Measurements from ENCODE around the gene PLCG2. TPM values are rescaled to one million over a fixed set of nuclear protein-coding genes. Genes with fewer than 3 reads are reported as not detected.

PLCG2 gene
- total RNA-seq, 1 donor = 0.43 TPM

DNA sequence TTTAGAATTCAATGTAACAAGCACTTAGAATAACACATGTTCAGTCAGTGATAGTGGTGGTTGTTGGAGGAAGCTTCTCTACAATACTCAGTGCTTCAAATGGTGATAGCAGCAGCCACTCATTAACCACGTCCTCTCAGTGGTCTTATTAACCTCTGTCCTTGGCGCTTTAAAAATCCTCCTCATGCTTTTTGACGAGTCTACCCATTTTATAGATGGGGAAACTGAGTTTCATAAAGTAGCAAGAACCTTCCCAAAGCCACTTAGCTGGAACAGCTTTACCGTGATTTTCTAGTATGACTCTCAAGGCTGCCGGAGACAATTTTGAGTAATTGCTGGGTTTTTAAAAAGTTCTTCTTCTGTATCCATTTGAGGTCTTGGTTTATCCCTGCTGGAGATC lies 47.4 kb downstream of the PLCG2 start:
- no peak for DNase-seq (ENCODE audit: low read depth)
- TF ChIP-seq, protein P1, sequence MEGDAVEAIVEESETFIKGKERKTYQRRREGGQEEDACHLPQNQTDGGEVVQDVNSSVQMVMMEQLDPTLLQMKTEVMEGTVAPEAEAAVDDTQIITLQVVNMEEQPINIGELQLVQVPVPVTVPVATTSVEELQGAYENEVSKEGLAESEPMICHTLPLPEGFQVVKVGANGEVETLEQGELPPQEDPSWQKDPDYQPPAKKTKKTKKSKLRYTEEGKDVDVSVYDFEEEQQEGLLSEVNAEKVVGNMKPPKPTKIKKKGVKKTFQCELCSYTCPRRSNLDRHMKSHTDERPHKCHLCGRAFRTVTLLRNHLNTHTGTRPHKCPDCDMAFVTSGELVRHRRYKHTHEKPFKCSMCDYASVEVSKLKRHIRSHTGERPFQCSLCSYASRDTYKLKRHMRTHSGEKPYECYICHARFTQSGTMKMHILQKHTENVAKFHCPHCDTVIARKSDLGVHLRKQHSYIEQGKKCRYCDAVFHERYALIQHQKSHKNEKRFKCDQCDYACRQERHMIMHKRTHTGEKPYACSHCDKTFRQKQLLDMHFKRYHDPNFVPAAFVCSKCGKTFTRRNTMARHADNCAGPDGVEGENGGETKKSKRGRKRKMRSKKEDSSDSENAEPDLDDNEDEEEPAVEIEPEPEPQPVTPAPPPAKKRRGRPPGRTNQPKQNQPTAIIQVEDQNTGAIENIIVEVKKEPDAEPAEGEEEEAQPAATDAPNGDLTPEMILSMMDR (IDR thresholded peaks at IDR 0.05; ENCODE audit: insufficient read depth, low read depth, low read length) = no peak
- H3K4me3 ChIP-seq (ENCODE audit: low read depth, low read length) = no peak overlapping the region

GRCh38 chr16:81830845-81831540 lies 51.9 kb downstream of the PLCG2 start:
- TF ChIP-seq, protein P1 (IDR thresholded peaks at IDR 0.05; ENCODE audit: insufficient read depth, low read depth, low read length) = no peak
- DNase-seq (ENCODE audit: low read depth) = no peak
- H3K4me3 ChIP-seq (ENCODE audit: low read depth, low read length) = no peak overlapping the region

DNA sequence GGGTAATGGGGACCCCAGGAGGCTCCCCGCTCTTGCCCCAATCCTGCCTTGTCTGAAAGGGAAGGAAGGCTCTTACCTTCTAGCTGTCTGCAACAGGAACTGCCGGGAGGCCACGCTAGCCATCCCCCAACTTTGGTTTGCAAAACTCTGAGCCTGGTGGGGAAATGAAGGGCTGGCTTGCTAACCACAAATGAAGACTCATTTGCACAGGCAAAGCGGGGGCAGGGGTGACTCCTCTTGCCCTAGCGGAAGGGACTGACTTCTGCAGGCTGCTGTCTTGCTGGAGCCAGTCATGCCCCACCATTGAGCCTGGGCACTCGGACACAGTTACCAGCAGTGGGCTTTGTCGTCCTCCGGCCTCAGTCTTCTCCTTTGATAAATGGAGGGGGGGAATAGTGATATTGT lies 52.6 kb downstream of the PLCG2 start:
- no peak for DNase-seq (ENCODE audit: low read depth)
- TF ChIP-seq, protein P1 (IDR thresholded peaks at IDR 0.05; ENCODE audit: insufficient read depth, low read depth, low read length) = no peak
- H3K4me3 ChIP-seq (ENCODE audit: low read depth, low read length) = no peak overlapping the region

DNA sequence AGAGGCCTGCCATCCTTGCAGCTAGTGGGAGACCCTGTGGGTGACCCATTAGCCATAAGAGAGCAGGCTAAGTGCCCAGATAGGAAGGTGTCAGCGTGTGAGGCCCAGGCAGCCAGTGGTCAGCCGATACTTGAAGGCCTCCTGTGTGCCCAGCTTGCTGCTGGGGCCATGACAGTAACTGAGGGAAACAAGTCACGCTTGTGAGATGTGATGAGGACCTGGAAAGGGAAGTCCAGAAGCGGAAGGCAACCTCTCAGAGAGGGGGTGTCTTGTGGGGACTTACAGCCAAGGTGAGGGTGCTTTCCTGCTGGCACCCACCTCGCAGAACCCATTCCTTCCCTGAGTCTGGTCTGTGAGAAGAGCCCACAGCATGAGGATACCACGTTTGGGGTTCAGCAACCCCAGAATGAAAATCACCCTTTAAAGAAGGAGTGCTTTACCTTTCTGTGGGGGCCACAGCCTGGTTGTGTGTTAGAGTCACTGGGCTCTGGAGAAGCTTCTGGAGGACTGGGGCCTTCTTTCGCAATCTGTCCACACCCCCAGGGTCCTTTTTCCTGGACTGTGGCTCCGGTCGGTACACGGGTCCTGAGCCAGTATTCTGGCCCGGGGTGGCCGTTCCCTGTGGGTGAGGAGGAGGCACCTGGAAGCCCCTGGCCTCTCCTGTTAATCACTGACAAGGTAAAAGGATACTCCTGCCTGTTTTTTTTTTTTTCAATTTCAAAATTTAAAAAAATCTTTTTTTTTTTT lies 53.9 kb downstream of the PLCG2 start:
- no peak for DNase-seq (ENCODE audit: low read depth)
- H3K4me3 ChIP-seq (ENCODE audit: low read depth, low read length) = no peak overlapping the region
- TF ChIP-seq, protein P1 (IDR thresholded peaks at IDR 0.05; ENCODE audit: insufficient read depth, low read depth, low read length) = no peak

DNA sequence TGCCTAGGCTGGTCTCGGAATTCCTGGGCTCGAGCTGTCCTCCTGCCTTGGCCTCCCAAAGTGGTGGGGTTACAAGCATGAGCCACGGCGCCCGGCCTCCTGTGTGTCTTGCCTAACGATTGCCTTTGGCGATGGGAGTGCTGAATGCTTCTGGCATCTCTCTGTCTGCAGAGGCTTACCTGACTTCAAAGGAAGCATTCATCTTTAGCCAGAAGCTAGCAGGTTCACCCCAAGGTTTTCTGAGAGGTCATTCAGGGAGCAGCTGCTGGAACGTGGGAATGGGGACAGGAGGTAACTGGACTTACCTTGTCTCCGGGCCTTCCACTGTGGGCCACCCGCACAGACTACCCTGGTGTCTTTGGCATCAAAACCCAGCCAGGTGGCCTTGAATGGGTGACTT lies 54.7 kb downstream of the PLCG2 start:
- no peak for DNase-seq (ENCODE audit: low read depth)
- TF ChIP-seq, protein P1 (IDR thresholded peaks at IDR 0.05; ENCODE audit: insufficient read depth, low read depth, low read length) = no peak
- no peak overlapping the region for H3K4me3 ChIP-seq (ENCODE audit: low read depth, low read length)

GRCh38 chr16:81834868-81835267 lies 55.8 kb downstream of the PLCG2 start:
- TF ChIP-seq, protein P1 (IDR thresholded peaks at IDR 0.05; ENCODE audit: insufficient read depth, low read depth, low read length) = no peak
- no peak for DNase-seq (ENCODE audit: low read depth)
- H3K4me3 ChIP-seq (ENCODE audit: low read depth, low read length) = no peak overlapping the region

Data from fibroblast of villous mesenchyme (primary cell).